ENCODE data around the gene HNRNPLL.

HNRNPLL gene

DNA sequence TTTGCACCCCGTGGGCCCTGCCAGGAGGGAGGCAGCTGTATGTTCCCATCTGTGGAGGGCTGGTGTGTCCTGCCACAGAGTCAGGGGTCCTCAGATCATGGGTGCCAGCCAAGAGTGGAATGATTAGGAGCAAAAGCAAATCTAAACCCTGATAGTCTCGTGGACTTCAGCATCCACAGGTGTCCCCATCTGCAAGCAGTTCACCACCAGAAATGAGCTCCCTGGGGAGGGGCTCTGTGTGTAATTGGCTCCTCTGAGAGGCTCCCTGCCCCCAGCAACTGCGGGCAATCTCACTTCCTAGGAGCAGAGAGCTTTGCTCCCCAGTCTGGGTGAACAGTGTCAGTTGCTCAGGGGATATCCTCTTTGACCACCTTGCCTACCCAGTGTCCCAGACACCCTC, 78.1 kb downstream of the HNRNPLL start:
- peak; percentile 22 for DNase-seq

DNA sequence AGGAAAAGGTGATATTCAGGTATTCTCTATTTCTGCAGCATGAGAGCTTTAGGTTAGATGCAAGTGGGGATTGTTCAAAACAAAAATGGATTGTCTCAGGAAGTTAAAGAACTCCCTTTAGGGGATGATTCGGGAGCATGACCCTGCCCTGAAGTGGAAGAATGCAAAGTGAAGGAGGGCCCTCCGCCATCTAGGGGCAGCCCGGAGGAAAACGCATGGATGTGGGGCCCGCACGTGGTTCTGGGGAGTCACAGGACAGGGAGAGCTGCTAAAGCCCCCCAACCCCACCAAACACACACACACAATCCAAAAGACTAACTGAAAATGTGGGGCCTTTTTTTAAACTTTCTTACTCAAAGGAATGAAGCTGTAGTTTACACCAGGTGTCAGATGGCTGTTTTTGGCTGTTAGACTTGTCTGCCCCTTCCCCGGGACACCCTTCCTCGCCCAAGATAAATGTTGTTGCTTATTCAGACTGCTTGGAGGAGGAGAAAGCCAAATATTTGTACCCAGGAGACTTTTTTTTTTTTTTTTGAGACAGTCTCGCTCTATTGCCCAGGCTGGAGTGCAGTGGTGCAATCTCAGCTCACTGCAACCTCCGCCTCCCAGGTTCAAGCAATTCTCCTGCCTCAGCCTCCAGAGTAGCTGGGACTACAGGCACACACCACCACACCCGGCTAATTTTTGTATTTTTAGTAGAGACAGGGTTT, 78.8 kb downstream of the HNRNPLL start:
- DNase-seq: no peak

DNA sequence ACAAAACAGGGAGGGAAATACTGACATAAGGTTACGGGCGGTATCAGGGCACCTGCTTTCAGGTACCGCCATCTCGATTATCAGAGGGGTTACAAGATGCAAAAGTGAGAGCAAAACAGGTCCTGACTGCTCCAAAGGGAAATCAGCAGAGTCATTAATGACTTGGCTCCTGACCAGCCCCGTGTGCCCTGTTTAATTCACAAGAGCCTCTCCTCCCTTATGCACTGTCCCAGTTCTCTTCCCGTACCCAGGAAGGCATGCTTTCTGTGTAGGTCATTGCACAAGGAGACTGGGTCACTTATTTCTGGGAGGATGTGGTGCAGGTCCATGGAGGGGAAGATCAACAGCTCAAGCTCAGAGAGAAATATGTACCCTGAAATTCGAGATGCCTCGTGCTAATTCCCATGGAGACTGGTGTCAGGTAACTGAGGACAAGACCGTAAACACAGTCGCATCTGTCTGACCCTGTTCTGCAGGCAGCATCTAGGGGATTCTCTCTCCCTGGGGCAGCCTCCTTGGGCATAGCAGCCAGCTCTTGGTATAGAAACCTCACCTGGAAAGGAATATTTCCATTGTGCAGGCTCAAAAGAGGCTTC, 79.9 kb downstream of the HNRNPLL start:
- peak; percentile 22 for DNase-seq

DNA sequence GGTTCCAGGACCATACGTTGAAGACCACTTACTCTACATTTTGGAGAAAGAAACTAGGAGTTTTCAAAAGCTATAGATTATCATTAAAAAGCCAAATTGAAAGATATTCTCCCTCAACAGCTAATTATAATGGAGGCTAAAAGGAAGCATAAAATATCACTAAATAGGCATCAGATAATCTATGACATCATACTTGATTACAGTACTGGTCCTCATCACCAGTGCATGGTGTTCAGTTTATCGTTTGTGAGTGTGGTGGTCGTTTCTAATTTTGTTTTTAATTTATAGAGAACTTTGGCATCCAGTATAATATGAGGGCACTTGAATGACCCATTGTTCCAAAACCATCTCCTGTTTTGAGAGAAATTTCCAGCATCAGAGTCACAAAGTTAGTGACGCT, 80.9 kb downstream of the HNRNPLL start:
- no peak for DNase-seq

DNA sequence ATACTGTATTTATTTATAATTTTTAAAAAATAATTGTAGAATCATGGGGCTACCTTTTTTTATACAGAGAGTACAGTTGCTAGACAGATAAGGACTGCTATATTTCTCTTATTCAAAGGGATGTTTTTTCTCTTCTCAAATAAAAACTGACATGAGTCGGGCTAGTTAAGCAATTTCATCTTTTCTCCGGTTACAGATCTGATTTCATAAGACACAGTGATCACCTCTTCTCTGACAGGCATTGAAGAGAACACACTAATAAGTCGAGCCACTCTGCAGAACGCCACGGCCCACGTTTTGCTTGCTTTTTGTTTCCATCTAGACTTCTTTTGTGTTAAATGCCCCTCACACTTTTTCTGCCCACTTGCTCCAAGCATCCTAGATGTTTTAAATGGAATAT, 85.4 kb downstream of the HNRNPLL start:
- no peak for DNase-seq

DNA sequence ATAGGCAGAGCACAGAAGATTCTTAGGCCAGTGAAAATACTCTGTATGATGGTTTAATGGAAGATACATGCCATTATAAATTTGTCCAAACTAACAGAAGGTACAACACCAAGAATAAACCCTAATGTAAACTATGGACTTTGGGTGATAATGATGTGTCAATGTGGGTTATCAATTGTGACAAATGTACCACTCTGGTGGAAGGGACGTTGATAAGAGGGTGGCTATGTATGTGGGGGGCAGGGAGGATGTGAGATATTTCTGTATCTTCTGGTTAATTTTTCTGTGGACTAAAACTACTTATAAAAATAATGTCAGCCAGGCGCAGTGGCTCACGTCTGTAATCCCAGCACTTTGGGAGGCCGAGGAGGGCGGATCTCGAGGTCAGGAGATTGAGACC, 86.2 kb downstream of the HNRNPLL start:
- DNase-seq: no peak

DNA sequence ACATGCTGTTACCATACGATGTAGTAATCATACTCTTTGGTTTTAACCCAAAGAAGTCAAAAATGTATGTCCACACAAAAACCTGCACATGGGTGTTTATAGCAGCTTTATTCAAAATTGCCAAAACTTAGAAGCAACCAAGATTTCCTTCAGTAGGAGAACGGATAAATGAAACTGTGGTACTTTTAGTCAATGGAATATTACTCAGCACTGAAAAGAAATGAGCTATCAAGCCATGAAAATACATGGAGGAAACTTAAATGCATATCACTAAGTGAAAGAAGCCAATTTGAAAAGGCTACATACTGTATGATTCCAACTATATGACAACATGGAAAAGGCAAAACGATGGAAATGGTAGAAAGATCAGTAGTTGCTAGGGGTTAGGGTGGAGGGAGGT, 86.6 kb downstream of the HNRNPLL start:
- no peak for DNase-seq

DNA sequence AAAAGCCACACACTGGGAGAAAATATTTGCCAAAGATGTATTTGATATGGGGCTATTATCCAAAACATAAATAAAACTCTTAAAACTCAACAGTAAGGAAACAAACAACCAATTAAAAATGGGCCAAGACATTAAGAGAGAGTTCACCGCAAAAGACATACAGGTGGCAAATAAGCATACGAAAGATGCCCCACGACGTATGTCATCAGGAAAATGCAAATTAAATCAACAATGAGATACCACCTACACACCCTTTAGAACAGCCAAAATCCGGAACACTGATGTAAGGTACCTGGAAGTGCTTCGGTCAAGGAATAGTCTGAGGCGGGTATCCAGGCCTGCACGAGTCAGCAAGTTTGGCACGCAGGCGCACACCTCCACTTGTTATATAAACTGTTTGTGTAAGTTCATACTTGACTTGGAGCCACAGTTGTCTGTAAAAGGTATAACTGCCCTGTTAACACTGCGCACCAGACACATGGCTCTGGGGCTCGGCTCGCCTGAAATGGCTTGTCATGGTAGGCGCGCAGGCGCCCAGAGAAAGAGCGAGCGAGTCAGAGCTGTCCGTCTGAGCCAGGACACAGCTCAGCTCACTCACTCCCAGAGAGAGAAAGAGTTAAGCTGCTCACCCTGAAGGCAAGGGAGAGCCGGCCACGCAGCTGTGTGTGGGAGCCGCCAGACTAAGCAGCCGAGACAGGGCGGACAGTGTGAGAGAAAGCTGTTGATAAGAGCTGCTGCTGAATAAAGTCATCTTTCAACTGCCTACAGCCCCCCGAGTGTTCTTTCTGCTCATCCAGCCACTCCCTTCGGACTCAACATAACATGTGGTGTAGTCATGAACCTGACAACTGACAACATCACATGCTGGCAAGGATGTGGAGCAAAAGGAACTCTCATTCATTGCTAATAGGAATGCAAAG, 87.3 kb downstream of the HNRNPLL start:
- DNase-seq: no peak

DNA sequence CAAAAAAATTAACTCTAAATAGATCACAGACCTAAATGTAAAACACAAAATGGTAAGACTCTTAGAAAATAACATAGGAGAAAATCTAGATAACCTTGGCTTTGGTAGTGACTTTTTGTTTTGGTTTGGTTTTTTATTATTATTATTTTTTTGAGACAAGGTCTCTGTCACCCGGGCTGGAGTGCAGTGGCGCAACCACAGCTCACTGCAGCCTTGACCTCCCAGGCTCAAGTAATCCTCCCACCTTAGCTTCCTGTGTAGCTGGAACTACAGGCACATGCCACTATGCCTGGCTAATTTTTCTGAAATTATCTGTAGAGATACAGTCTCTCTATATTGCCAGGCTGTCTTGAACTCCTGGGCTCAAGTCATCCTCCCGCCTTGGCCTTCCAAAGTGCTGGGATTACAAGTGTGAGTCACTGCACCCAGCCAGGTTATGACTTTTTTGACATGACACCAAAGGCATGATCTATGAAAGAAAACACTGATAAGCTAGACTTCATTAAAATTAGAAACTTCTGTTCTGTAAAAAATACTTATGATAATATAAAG, 88.0 kb downstream of the HNRNPLL start:
- no peak for DNase-seq

DNA sequence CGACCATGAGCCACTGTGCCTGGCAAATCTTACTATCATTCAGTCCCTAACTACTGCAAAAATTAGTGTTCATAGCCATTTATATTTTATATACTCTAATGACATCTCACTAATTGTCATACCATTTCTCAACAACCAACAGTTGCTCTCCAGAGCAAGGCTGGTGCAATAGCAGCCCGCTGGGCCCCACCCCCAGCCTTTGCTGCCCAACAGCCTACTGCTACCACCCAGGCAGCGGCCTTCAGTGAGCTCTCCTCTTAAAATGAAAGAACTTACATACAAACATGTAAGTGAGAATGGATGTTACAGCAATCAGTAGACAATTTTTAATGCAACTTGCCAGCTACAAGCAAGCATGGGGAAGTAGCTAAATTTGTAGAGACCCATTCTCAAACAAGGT, 90.5 kb downstream of the HNRNPLL start:
- no peak for DNase-seq

Measured in NCI-H69 (cell line).